SK-N-SH treated with all-trans-retinoic acid at 6 μM for 48 hours (cell line): Measurements from ENCODE around the gene OGDHL.

Source experiments
- ATAC-seq: fragments of 200-7000 bp; cut with Tn5 transposase; 3 replicates; pipeline ENCODE4 v1.9.1; 2020; ENCODE audit warnings: mild to moderate bottlenecking, moderate library complexity
- BACH2 ChIP-seq: fragments of 250-450 bp; sonication (Bioruptor Pico); IDR thresholded peaks from 2 replicates; pipeline ENCODE4 v1.9.0; 2021; ENCODE audit warnings: mild to moderate bottlenecking, borderline replicate concordance
- CREB5 ChIP-seq: fragments of 250-450 bp; sonication (Bioruptor Pico); IDR thresholded peaks from 2 replicates; pipeline ENCODE4 v1.5.1; 2020; ENCODE audit warnings: low read depth, mild to moderate bottlenecking, moderate library complexity
- CSRNP3 ChIP-seq: fragments of 250-450 bp; sonication (Bioruptor Pico); IDR thresholded peaks from 2 replicates; pipeline ENCODE4 v1.5.1; 2021; ENCODE audit warnings: mild to moderate bottlenecking, moderate library complexity
- ESRRG ChIP-seq: fragments of 250-450 bp; sonication (Bioruptor Pico); IDR thresholded peaks from 2 replicates; pipeline ENCODE4 v1.6.1; 2021; ENCODE audit warnings: mild to moderate bottlenecking
- GLIS3 ChIP-seq: fragments of 250-450 bp; sonication (Bioruptor Pico); IDR thresholded peaks from 2 replicates; pipeline ENCODE4 v1.5.0; 2020; ENCODE audit warnings: mild to moderate bottlenecking, moderate library complexity
- ISL1 ChIP-seq: fragments of 250-450 bp; sonication (Bioruptor Pico); IDR thresholded peaks from 2 replicates; pipeline ENCODE4 v2.1.2; 2022; ENCODE audit warnings: mild to moderate bottlenecking, moderate library complexity
- OSR1 ChIP-seq: fragments of 250-450 bp; sonication (Bioruptor Pico); IDR thresholded peaks from 2 replicates; pipeline ENCODE4 v1.8.0; 2022; ENCODE audit warnings: moderate library complexity, mild to moderate bottlenecking, inconsistent platforms
- PATZ1 ChIP-seq: fragments of 250-450 bp; sonication (Bioruptor Pico); IDR thresholded peaks from 2 replicates; pipeline ENCODE4 v1.8.0; 2020; ENCODE audit warnings: mild to moderate bottlenecking, moderate library complexity, borderline replicate concordance
- POU6F1 ChIP-seq: fragments of 250-450 bp; sonication (Bioruptor Pico); IDR thresholded peaks from 2 replicates; pipeline ENCODE4 v1.8.0; 2021; ENCODE audit warnings: low read depth, mild to moderate bottlenecking, moderate library complexity, borderline replicate concordance
- PPARA ChIP-seq: fragments of 250-450 bp; sonication (Bioruptor Pico); IDR thresholded peaks from 2 replicates; pipeline ENCODE4 v1.5.0; 2020; ENCODE audit warnings: mild to moderate bottlenecking, borderline replicate concordance
- RARB ChIP-seq: fragments of 250-450 bp; sonication (Bioruptor Pico); IDR thresholded peaks from 2 replicates; pipeline ENCODE4 v1.8.0; 2021; ENCODE audit warnings: mild to moderate bottlenecking, moderate library complexity
- SNAI2 ChIP-seq: fragments of 250-450 bp; sonication (Bioruptor Pico); IDR thresholded peaks from 2 replicates; pipeline ENCODE4 v1.5.0; 2020; ENCODE audit warnings: mild to moderate bottlenecking, moderate library complexity
- TCF4 ChIP-seq: fragments of 250-450 bp; sonication (Bioruptor Pico); IDR thresholded peaks from 2 replicates; pipeline ENCODE4 v1.8.0; 2021; ENCODE audit warnings: mild to moderate bottlenecking, moderate library complexity, borderline replicate concordance
- TOX ChIP-seq: fragments of 250-450 bp; sonication (Bioruptor Pico); IDR thresholded peaks from 2 replicates; pipeline ENCODE4 v1.8.0; 2021; ENCODE audit warnings: mild to moderate bottlenecking, moderate library complexity, borderline replicate concordance
- TSHZ2 ChIP-seq: fragments of 250-450 bp; sonication (Bioruptor Pico); IDR thresholded peaks from 2 replicates; pipeline ENCODE4 v1.5.0; 2020; ENCODE audit warnings: mild to moderate bottlenecking, moderate library complexity
- ZC3H10 ChIP-seq: fragments of 250-450 bp; sonication (Bioruptor Pico); IDR thresholded peaks from 2 replicates; pipeline ENCODE4 v1.5.1; 2021; ENCODE audit warnings: mild to moderate bottlenecking, moderate library complexity
- ZFP3 ChIP-seq: fragments of 250-450 bp; sonication (Bioruptor Pico); IDR thresholded peaks from 2 replicates; pipeline ENCODE4 v1.5.0; 2020; ENCODE audit warnings: mild to moderate bottlenecking, moderate library complexity
- ZFP30 ChIP-seq: fragments of 450-650 bp; formaldehyde crosslinking; IDR thresholded peaks from 2 replicates; pipeline ENCODE4 v1.5.0; 2022; ENCODE audit warnings: mild to moderate bottlenecking, moderate library complexity
- ZNF565 ChIP-seq: fragments of 450-650 bp; formaldehyde crosslinking; conservative IDR thresholded peaks from 2 replicates; pipeline ENCODE4 v1.5.0; 2020; ENCODE audit warnings: low read depth, mild to moderate bottlenecking, moderate library complexity
- ZNF8 ChIP-seq: fragments of 450-650 bp; formaldehyde crosslinking; IDR thresholded peaks from 2 replicates; pipeline ENCODE4 v1.5.0; 2020; ENCODE audit warnings: mild to moderate bottlenecking, moderate library complexity

The OGDHL gene

GRCh38 chr10:49737474-49738201, 24.5 kb downstream of the OGDHL start (continued):
- no peak for TF ChIP-seq TSHZ2 (CRISPR knock-in tag)

GRCh38 chr10:49736564-49737113, 25.5 kb downstream of the OGDHL start:
- no peak for ATAC-seq

GRCh38 chr10:49735848-49736563, 26.1 kb downstream of the OGDHL start:
- no peak for ATAC-seq
- no peak for TF ChIP-seq ZFP30 (CRISPR knock-in tag)
- no peak for TF ChIP-seq ZNF8 (CRISPR knock-in tag)
- no peak for TF ChIP-seq ISL1 (CRISPR knock-in tag)
- TF ChIP-seq PPARA (CRISPR knock-in tag): no peak
- no peak for TF ChIP-seq GLIS3 (CRISPR knock-in tag)
- no peak for TF ChIP-seq OSR1 (CRISPR knock-in tag)
- no peak for TF ChIP-seq TOX (CRISPR knock-in tag)
- TF ChIP-seq BACH2 (CRISPR knock-in tag): no peak
- no peak for TF ChIP-seq PATZ1 (CRISPR knock-in tag)
- TF ChIP-seq SNAI2 (CRISPR knock-in tag): no peak
- no peak for TF ChIP-seq ESRRG (CRISPR knock-in tag)
- no peak for TF ChIP-seq ZNF565 (CRISPR knock-in tag)
- no peak for TF ChIP-seq RARB (CRISPR knock-in tag)
- no peak for TF ChIP-seq POU6F1 (CRISPR knock-in tag)
- no peak for TF ChIP-seq ZFP3
- TF ChIP-seq CSRNP3 (CRISPR knock-in tag): no peak
- TF ChIP-seq TCF4: no peak

More at GRCh38 chr10:49736564-49737113, 25.5 kb downstream of the OGDHL start:
- TF ChIP-seq OSR1 (CRISPR knock-in tag) (no peak), ZNF8 (CRISPR knock-in tag) (no peak), RARB (CRISPR knock-in tag) (no peak), ZC3H10 (CRISPR knock-in tag) (no peak), CREB5 (no peak), TSHZ2 (CRISPR knock-in tag) (no peak)
